ENCODE data around the gene MORN1.

MORN1 gene

GRCh38 chr1:2316451-2316961, 74.8 kb downstream of the MORN1 start:
- DNase-seq, result no peak

- DNase-seq, result no peak
Measured at GRCh38 chr1:2315674-2316450, 75.5 kb downstream of the MORN1 start.

GRCh38 chr1:2314803-2315673, 76.3 kb downstream of the MORN1 start:
- no peak for DNase-seq

GRCh38 chr1:2314273-2314802, 77.0 kb downstream of the MORN1 start:
- no peak for DNase-seq

GRCh38 chr1:2313651-2314261, 77.6 kb downstream of the MORN1 start:
- DNase-seq, result no peak

GRCh38 chr1:2312515-2313301, 78.6 kb downstream of the MORN1 start:
- no peak for DNase-seq

GRCh38 chr1:2312160-2312514, 79.2 kb downstream of the MORN1 start:
- DNase-seq, result no peak

GRCh38 chr1:2311184-2312032, 79.9 kb downstream of the MORN1 start:
- peak; percentile 38 for DNase-seq

GRCh38 chr1:2310332-2311183, 80.8 kb downstream of the MORN1 start:
- no peak for DNase-seq

- DNase-seq, result no peak
Measured at GRCh38 chr1:2308844-2309243, 82.5 kb downstream of the MORN1 start.

- DNase-seq, result no peak
Measured at GRCh38 chr1:2307972-2308371, 83.4 kb downstream of the MORN1 start.

GRCh38 chr1:2307064-2307605, 84.2 kb downstream of the MORN1 start:
- no peak for DNase-seq

GRCh38 chr1:2306151-2306978, 85.0 kb downstream of the MORN1 start:
- DNase-seq, result no peak

- DNase-seq, result no peak
Measured at GRCh38 chr1:2304921-2305681, 86.3 kb downstream of the MORN1 start.

- DNase-seq, result no peak
Measured at GRCh38 chr1:2304282-2304681, 87.1 kb downstream of the MORN1 start.

- DNase-seq, result no peak
Measured at GRCh38 chr1:2303781-2304180, 87.6 kb downstream of the MORN1 start.

- DNase-seq, result no peak
Measured at GRCh38 chr1:2303016-2303775, 88.2 kb downstream of the MORN1 start.

All from DMS 273 treated with DMSO at 0.1 percent for 48 hours (cell line).